ENCODE measurements around the gene MLLT1.

The MLLT1 gene

DNA sequence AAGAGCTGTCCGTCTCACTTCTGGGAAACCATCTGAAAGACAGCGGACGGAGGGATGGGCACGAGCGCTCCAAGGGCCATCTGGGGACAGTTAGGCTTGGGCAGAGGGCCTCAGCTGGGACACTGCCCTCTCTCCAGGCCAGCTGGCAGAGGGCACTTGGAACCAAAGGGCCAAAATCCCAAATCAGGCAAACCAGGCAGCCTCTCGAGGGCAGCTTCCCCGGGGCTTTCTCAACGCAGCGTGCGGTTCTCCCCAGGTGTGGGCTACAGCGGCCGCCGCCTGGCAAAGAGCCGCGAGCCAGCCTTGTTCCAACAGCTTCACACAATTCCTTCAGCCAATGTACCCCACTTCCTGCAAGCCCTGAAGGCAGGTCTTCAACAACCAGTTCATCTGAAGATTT lies 5.0 kb downstream of the MLLT1 start:
- DNase-seq (ENCODE audit: low read depth in 2 of 2) = no peak

DNA sequence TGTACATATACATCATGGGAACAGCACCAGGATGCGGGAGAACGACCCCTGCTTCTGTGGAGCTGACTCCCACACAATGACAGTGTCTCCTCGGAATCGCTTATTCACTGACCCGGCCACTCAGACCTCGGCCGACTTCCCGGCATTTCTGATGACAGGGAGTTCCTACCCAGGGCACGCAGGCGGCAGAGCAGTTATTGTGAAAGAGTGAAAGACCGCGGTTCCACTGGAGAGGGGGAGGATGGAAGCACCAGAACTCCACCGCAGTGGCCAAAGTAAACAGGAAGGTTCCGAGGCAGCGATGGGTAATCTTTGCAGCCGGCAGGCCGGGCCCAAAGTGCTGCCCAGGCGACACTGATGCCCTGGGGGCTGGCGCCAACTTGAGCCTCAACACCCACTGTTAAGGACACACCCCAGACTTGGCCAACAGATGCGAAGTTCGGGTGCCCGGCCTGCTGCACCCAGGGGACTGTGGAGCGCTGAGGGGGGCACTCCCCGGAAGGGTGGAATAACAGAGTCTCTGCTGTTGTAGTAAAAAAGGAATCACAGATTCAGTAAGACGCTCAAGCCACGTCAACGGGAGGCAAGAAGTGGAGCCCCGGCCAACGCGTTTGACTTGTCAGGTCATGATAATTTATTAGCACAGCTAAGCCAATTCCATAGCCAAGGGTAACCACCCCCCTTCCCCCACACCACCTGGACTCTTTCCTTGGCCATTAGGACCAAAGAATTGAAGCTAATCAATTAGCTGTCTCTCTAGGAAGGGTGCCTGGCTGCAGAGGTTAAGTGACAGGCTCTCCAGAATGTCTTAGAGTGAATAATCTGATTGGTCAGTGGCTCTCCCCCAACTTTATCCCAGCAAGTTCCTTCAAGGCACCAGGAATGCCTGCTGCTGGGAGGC lies 5.8 kb downstream of the MLLT1 start:
- no peak for DNase-seq (ENCODE audit: low read depth in 2 of 2)

DNA sequence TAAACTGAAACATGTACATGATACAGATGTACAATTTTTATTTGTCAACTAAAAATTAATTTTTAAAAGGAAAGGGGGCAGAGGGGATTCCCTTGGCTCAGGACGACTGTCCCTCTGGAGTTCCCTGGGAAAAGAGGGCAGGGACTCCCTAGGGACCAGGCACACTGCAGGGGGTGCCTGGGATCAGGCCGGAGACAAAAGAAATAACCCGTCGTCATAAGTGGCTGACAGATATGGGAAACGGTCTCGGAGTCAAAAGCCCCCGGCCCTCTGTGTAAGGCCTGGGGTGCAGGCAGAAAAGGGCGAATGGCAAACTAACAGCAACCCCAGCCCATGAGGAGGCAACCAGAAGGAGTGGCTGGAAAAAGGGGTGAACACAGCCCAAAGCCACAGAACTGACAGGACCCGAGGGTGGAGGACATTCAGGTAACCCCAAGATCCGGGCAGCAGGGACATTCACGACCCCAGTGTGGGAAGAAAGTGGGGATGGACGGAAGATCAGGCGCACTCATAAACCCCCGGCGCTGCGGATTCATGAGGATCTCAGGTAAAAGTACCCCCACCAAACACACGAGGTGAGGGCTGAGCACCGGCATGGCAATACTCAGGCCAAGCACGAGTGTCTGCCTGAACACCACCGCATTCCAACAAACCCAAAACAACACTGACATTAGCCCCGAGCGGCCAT lies 6.7 kb downstream of the MLLT1 start:
- no peak for DNase-seq (ENCODE audit: low read depth in 2 of 2)

DNA sequence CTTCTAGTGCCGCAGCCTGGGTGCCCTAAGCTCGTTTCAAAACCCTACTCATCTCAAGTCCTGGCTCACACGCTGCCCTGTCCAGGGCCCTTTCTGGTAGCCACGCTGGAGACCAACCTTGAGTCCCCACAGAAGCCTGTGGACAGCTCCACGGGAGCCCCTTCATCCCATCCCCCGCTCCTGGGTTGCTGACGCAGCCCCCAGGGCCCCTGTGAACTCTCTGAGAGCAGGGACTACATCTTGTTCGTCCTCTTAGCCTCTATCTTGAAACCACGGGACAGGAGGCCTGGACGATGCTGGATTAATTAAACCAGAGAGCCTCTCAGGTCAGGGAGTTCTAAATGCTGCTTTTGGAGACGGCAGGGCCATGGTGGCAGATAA lies 7.4 kb downstream of the MLLT1 start:
- no peak for DNase-seq (ENCODE audit: low read depth in 2 of 2)

DNA sequence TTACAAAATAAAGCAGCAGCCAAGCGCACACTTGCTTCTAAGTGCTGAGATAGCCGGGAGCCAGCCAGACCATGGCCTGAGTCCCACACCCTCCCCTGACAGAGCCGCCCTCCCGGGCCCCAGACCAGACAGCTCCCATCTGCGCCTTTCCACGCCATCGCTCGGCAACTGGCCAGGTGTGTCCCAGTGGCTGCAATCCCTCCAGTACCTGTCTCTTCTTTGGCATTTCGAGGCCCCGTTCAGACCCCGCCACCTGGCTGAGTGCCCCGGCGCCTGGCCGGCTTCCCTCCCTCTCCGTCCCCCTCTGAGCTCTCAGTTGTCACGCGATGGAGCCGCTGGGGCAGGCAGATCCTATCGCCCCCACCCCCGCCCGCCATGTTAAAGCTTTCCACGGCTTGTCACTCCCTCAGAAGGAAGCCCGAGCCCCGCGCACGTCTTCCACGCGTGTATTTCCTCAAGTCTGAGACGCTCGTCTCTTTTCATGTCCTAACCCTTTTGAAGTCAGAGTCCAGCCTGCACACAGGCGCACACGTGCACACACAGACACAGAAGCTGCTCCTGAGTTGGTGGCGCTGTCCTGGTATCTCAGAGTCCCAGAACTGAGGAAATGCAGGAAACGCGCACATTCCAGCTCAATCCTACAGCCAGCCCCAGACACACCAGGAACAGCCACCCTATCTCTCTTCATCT lies 7.9 kb downstream of the MLLT1 start:
- DNase-seq (ENCODE audit: low read depth in 2 of 2) = no peak

DNA sequence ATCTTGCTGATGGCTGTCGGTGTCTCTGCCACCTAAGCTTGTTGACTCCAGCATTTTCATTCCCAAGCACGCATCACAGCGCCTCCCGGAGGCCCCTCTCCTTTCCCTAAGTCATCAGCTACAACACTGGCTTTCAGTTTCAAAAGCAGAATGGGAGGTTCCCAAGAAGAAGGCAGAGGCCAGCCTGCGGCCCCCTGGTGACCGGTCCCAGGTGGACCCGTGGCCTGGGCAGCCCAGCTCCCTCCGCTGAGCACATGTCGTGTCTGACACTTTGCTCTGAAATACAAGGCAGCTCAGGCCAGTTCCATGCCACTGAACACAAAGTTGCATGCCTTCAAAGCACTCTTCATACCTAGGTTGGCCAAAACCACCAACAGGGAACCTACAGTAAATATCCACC lies 8.5 kb downstream of the MLLT1 start:
- no peak for DNase-seq (ENCODE audit: low read depth in 2 of 2)

DNA sequence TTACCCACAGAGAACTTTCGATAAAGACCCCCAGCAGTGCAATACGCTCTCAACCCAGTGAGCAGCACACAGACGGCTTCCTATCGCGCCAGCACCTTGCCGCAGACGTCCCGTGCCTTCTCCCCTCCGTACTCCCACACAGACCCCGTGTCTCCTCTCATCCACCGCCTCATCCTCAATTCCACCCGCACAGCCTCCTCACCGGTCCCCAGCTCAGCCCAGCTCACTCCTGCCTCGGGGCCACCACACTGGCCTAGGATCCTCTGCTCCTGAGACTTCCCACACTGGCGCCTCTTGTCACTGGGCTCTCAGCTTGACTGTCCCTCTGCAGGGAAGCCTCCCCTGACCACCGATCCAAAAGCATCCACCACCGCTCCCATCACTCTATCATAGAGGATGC lies 9.0 kb downstream of the MLLT1 start:
- DNase-seq (ENCODE audit: low read depth in 2 of 2) = no peak

DNA sequence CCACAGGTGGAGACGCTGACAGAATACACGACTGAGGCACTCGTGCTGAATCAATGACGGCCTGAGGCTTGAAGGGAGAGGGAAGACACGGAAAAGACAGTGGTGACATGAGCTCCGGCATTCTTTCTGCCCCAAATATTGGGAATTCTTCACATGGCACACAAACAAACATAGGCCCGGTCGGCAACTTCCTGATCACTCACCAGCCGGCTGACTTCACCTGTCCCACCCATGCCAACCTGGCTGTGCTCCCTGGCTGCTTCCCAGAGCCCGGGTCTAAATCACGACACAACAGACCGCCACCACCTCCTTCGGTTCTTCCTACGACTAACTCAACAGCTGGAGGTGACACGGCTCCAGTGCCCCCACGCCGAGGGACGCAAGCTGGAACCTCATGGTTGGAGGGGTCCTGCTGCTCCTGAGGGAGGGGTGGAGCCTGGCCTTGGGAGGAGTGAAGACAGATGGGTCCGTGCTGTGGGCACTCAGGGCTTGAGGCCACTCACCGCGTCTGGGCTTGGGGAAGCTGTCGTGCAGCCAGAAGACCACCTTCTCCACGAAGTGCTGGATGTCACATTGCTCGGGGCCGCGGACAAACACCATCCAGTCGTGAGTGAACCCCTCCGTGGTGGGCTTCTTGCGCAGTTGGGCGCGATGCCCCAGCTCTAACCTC lies 9.6 kb downstream of the MLLT1 start:
- no peak for DNase-seq (ENCODE audit: low read depth in 2 of 2)

DNA sequence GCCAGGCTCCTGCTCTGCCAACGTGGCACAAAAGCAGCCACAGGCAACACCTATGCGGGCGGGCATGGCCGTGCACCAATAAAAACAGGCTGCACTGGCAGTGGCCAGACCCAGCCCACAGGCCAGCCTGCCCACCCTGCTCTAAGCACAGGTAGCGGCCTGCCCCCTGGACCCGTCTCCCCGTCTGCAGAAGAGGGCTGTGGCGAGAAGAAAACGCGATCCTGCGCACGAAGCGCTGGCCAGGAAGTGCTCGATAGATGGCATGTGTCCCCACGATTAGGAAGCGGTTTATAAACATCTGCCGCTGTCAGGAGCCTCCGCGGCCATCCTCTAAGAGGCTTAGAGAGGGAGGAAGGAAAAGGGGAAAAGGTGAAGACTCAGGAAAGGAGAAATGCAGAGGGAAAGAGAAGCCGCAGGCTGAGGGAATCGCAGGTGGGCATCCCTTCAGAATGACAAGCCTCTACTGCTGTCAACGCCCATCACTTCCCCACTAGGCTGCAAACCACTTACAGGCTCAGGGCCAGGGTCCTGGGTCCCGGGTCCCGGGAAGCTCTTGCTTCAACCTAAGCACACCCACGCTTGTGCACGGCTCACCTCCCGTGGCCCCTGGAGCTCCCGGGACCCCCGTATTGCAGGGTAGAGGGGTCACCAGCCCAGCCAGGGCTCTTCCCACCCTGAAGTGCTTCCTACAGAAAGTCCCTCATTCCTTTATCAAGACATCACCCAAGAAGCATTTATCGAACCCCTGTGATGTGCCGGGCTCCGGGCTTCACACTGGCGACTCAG lies 10.5 kb downstream of the MLLT1 start:
- DNase-seq (ENCODE audit: low read depth in 2 of 2) = no peak

DNA sequence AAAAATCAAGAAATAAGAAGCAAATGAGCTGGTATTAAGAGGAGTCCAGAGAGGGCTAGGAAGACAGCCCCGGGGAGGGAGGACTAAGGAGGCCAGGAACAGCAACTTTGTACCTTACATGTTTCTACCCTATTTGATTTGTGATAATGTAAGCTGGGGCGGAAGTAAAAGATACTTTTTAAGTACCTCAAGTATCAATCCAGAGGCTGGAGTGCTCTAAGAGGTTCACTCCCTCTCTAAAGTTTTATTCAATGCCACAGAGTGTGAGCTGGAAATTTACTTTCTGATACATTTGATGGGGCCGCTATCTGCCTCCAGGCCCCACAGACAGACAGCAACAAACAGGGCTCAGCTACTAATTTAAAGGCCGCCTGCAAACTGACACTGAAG lies 11.4 kb downstream of the MLLT1 start:
- no peak for DNase-seq (ENCODE audit: low read depth in 2 of 2)

DNA sequence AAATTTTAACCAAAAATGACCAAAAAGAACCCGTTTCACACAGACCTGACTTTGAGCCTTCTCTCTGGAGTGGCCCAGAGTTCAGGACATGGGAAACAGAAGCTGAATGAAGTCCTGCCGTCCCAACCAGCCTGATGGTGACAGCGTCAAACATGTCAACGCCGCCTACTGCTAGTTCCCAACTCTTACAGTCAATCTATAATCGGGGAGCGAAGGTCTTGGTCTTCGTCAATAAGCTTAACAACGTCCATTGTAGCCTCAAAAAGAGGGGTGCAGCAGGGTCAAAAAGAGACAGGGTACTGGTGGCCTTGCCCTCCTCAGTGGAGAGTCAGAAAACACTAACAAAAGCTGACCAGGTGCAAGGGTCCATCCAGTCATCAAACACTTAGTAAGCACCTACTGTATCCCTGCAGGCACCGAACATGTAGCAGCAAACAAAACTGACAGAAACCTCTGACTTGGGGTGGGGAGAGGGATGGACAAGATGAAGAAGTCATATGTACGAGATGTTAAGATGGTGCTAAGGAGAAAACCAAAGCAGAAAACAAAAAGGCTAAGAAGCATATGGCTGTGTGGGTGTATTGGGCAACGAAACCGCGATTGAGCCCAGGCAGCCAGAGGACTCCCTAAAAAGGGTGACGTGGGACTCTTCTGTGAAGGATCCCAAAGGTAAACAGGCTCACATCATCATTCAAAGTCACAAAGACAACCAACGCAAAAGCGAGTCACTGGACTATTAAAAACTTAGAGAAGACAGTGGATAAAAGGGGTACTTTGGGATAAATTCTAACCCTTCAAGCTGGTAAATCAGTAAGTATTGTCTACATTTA lies 12.0 kb downstream of the MLLT1 start:
- no peak for DNase-seq (ENCODE audit: low read depth in 2 of 2)

DNA sequence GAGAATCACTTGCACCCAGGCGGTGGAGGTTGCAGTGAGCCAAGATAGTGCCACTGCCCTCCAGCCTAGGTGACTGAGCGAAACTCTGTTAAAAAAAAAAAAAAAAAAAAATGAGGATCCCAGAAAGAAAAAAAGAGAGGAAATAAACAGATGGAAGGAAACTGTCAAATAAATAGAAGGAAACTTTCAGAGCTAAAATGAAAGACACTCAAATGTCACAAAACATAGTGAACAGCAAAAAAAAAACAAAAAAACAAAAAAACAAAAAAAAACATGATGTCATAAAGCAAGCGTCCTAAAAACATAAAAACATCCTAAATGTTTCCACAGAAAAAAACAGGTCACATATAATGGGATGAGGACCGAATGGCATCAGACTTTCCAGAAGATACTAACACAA lies 15.0 kb downstream of the MLLT1 start:
- DNase-seq (ENCODE audit: low read depth in 2 of 2) = no peak

DNA sequence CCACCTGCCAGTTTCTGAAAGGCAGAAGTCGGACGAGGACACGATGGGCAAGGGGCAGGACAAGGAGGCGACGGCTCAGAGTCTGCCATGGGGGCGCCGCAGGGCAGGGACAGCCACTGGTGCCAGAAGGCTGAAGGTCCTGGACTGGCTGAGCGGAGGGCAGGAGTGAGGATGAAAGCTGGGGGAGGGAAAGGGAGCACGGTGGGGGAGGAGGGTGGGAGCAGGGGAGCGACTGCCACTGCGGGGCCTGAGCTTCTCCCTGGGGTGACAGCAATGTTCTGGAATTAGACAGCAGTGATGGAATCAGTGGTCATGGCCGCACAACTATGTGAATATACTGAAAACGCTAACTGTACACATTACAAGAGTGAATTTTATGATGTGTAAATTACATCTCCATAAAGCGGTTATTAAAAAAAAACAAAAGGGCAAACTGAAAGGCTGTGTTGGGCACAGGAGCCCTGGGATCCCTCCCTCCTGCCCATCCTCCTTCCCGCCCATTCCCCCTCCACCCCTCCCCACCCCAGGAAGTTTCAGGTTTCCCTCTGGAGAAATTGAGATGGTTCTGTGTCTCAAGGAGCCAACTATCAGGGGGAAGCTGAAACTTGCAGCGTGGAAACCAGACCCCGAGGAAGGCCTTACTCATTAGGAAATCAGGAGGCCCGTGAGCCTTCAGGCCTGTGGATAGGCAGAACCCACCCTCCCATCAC lies 15.9 kb downstream of the MLLT1 start:
- no peak for DNase-seq (ENCODE audit: low read depth in 2 of 2)

DNA sequence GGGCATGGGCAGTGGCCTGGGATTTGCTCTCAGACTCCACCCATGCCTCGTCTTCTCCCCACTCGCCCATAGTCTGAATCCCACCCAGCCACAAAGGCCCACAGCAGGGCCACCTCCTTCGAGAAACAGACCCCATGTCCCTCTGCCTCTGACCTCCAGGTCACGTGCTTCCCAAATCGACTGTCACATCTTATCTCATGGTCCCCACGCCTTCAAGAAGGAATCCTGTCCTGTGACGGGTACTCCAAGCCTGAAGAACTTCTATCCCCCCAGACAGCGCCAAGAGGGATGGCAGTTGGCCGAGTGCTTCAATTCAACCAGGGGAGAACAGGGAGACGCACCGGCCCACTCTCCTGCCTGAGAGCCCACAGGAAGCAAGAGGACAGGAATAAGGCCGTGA lies 16.5 kb downstream of the MLLT1 start:
- DNase-seq (ENCODE audit: low read depth in 2 of 2) = no peak

DNA sequence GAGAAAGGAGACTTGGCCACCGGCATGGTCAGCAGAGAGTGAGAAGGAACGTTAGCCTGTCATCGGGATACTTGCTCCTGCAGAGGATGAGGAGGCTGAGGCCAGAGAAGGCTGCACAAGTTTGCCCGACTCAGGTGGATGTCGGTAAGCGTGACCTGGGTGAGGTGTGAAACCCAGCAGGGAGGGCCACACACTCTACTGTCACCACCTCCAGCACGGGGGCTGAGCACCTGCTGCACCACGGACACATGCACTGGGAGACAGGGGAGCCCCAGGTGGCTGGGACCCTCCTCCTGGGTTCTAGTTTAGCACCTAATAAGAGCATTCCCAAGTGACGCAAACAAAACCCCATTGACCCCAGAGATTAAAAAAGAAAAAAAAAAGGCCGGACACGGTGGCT lies 17.3 kb downstream of the MLLT1 start:
- DNase-seq (ENCODE audit: low read depth in 2 of 2) = no peak

DNA sequence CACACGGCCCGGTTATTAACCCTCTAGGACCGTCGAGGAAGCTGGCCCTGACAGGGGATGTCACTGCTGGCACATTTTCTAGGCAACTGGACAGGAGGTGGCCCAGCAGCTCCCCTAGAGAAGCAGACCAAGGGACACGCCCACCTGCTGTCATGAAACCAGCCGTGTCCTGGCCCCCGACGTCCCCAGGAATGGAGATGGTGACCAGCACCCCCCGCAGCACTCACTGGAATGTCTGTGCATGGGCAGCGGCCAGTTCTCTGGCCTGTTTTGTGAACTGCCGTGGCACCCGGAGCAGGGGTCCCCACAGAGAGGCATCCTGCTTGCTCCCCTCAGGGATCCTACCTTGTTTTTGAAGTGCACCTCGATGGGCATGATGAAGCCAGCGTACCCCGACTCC lies 17.9 kb downstream of the MLLT1 start:
- DNase-seq (ENCODE audit: low read depth in 2 of 2) = no peak

DNA sequence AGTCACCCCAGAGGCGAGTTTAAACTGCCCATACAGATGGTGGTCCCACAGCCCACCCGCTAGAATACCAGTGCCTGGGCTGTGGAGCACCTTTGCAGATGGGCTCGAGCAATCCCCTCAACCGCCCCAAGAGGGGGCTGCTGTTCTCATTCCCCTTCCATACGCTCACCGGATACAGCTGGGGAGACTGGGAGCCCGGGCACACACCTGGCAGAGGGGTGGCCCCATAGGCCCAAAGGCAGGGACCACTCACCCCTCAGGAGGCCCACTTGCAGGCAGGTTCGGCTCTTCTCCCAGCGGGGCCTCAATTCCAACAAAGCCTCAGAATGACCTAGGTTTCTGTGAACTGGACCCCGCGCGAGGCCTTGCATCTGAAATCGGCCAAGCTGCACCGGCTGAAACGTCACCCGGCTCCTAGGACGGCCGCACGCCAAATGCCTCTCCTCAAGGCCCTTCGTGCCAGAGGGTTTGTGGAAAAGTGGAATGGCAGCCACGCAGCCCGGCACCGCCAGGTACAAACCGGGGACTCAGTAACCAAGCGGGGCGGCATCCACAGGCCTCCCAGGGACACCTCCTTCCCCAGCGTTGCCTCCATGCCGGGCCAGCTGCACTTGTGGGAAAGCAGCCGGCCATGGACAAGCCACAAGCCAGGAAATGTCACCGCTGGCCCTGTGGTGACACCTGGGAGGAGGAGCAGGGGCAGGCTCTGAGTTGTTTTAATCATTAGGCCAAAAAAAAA lies 18.7 kb downstream of the MLLT1 start:
- peak in 1 of 2 donors; percentile 25 for DNase-seq (ENCODE audit: low read depth in 2 of 2)

DNA sequence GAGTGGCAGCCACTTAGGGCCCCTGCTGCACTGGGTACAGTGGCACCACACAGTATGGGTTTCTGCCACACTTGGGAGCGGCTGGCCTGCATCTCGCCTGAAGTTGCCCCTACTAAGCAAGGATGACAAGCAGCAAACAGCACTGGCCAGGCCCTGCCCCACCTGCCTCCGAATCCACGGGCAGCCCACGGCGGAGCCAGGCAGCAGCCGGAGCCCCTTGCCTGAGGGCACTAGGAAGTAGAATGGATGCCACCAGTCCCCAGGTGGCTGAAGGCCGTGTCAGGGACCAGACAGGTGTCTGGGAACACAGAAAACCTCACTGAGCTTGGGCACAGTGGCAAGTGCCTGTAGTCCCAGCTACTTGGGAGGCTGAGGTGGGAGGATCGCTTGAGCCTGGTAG lies 19.4 kb downstream of the MLLT1 start:
- no peak for DNase-seq (ENCODE audit: low read depth in 2 of 2)

DNA sequence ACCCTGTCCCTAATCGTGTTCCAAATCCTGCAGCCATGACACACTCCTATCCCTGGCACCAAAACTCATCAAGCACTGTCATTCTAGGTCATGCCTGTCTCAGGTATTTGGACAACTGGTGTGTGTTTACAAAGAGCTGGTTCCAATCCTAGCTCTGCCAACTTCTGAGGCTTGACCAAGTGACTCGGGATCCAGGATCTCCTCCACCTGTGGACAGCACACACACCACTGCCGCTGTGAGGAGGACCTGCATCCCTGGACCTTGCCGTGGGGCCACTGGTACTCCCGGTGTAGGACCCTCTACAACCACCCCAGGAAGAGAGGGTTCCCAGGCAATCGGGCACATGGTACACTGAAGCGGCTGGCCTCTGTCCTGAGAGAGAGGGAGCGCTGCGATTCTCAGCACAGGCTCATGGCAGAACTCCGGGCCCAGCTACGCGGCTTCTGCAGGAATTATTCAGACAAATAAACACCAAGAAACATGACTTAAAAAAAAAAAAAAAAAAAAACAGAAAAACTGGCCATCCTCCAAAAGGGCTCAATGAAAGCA lies 20.4 kb downstream of the MLLT1 start:
- no peak for DNase-seq (ENCODE audit: low read depth in 2 of 2)
